Activated naive CD8-positive, alpha-beta T cell treated with anti-CD3 and anti-CD28 coated beads for 36 hours (primary cell): ENCODE measurements around the gene TMEM134. TPM values are rescaled to one million over a fixed set of nuclear protein-coding genes. Genes with fewer than 3 reads are reported as not detected.
"Not testable (repeated sequence)": the region's sequence is repeated elsewhere in the genome, so short reads cannot be mapped to it uniquely, and the experiment has no call there.

ENCODE experiments used
- DNase-seq: peaks from one replicate; pipeline ENCODE4 v3.0.0; 2021
- H3K27ac Mint-ChIP-seq: one replicate; pipeline ENCODE4 v1.8.0; 2022; ENCODE audit warnings: mild to moderate bottlenecking, moderate library complexity, mixed read lengths
- H3K27me3 Mint-ChIP-seq: one replicate; pipeline ENCODE4 v1.8.0; 2022; ENCODE audit warnings: mild to moderate bottlenecking, mixed read lengths
- H3K36me3 Mint-ChIP-seq: one replicate; pipeline ENCODE4 v1.8.0; 2021; ENCODE audit warnings: mild to moderate bottlenecking, mixed read lengths
- H3K4me1 Mint-ChIP-seq: one replicate; pipeline ENCODE4 v1.8.0; 2021; ENCODE audit warnings: mixed read lengths
- H3K4me3 Mint-ChIP-seq: one replicate; pipeline ENCODE4 v1.8.0; 2022; ENCODE audit warnings: mild to moderate bottlenecking, moderate library complexity, mixed read lengths
- H3K9me3 Mint-ChIP-seq: one replicate; pipeline ENCODE4 v1.8.0; 2022; ENCODE audit warnings: mixed read lengths
- total RNA-seq, 2 experiments: library from RNA; stranded (reverse); gene quantifications; one replicate each; pipeline ENCODE4 v1.2.3, GENCODE V29; 2021

TMEM134 gene
- total RNA-seq, 2 experiments from 2014 or later: 43.7 to 45.8 TPM

- H3K27ac Mint-ChIP-seq: no peak overlapping the region
- H3K4me1 Mint-ChIP-seq: peaks cover 7% of the 10 kb centered on the region
These were observed 24.7 kb upstream of the TMEM134 start for GRCh38 chr11:67493548-67494370.

DNA sequence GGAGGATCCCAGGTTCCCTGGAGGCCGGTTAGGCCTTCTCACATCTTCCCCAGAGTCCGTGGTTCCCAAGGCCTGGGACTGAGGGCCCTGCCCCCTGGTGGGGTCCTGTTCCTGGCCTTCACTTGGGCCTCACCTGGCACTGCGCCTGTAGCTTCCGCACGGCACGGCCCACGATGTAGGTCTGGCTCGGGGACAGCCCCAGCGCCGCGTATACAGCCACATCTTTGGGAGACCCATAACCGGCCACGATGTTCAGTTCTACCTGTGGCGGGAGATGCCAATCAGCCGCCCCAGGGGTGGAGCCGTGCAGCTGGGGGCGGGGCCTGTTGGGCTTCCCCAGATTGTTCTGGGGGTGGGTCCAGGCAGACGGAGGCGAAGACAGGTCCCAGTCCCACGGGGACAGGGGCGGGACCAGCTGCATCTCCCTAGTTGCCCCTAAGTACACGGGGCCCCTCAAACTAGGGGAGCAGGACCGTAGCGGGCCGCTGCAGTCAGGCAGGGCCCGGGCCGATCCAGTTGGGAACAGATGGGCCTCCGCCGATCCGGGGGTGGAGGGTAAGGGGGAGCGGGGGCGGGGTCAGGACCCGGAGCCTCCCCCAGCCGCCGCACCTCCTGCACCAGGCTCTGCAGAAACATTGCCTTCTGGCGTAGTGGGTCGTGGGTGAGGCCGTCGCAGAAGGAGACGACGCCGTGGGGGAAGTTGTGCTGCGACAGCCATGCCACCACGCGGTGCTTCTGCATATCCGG is 23.9 kb upstream of the TMEM134 start:
- peak; percentile 42 for DNase-seq
- H3K4me3 Mint-ChIP-seq: no peak overlapping the region
- no peaks in the 10 kb centered on the region for H3K27me3 Mint-ChIP-seq
- H3K4me1 Mint-ChIP-seq: peaks cover 15% of the 10 kb centered on the region
- no peaks in the 10 kb centered on the region for H3K9me3 Mint-ChIP-seq
- no peak overlapping the region for H3K27ac Mint-ChIP-seq
- H3K36me3 Mint-ChIP-seq: peaks cover 13% of the 10 kb centered on the region

More at GRCh38 chr11:67493548-67494370, 24.7 kb upstream of the TMEM134 start:
- H3K27me3 Mint-ChIP-seq: no peaks in the 10 kb centered on the region
- peaks cover 6% of the 10 kb centered on the region for H3K36me3 Mint-ChIP-seq
- H3K9me3 Mint-ChIP-seq: no peaks in the 10 kb centered on the region
- DNase-seq: no peak
- H3K4me3 Mint-ChIP-seq: no peak overlapping the region

- H3K27ac Mint-ChIP-seq: no peak overlapping the region
- no peaks in the 10 kb centered on the region for H3K27me3 Mint-ChIP-seq
- peaks cover 19% of the 10 kb centered on the region for H3K36me3 Mint-ChIP-seq
- H3K4me3 Mint-ChIP-seq: no peak overlapping the region
- DNase-seq: no peak
- peaks cover 2% of the 10 kb centered on the region for H3K9me3 Mint-ChIP-seq
- peaks cover 22% of the 10 kb centered on the region for H3K4me1 Mint-ChIP-seq
These were observed 23.1 kb upstream of the TMEM134 start for GRCh38 chr11:67492069-67492727.

GRCh38 chr11:67491276-67492068 is 22.4 kb upstream of the TMEM134 start:
- Mint-ChIP-seq H3K36me3 (peaks cover 26% of the 10 kb centered on the region), H3K27me3 (no peaks in the 10 kb centered on the region), H3K27ac (peak overlapping the region; percentile 10), H3K4me3 (no peak overlapping the region), H3K9me3 (peaks cover 2% of the 10 kb centered on the region), H3K4me1 (peaks cover 29% of the 10 kb centered on the region)
- DNase-seq: no peak

GRCh38 chr11:67490727-67491065 is 21.6 kb upstream of the TMEM134 start:
- H3K4me1 Mint-ChIP-seq: peaks cover 37% of the 10 kb centered on the region
- no peaks in the 10 kb centered on the region for H3K27me3 Mint-ChIP-seq
- H3K36me3 Mint-ChIP-seq: peaks cover 33% of the 10 kb centered on the region
- H3K9me3 Mint-ChIP-seq: peaks cover 4% of the 10 kb centered on the region
- no peak for DNase-seq
- H3K4me3 Mint-ChIP-seq: no peak overlapping the region
- H3K27ac Mint-ChIP-seq: peak overlapping the region; percentile 10

DNA sequence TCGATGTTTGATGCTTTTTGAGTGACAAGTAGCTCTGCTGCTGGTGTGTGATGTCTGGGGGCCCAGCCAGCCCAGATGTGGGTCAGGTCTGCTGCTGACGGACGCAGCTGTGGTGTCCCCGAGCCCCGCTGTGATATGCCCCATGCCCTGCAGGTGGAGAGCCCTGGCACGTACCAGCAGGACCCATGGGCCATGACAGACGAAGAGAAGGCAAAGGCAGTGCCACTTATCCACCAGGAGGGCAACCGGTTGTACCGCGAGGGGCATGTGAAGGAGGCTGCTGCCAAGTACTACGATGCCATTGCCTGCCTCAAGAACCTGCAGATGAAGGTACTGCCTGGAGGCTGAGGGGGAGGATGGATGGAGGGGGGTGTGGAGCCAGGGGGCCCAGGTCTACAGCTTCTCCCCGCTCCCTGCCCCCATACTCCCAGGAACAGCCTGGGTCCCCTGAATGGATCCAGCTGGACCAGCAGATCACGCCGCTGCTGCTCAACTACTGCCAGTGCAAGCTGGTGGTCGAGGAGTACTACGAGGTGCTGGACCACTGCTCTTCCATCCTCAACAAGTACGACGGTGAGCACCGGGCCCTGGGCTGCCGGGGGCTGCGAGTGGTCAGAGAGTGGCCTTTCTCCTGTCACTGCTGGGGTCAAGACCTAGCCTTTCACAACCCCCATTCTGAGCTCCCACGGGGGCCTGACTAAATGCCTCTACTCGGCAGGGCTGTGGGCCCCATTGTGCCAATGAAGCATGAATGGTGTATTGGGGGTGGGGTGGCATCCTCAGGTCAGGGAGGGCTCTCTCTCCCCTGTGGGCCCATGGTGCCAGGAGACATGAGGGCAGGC is 21.1 kb upstream of the TMEM134 start:
- Mint-ChIP-seq H3K4me3 (no peak overlapping the region), H3K9me3 (peaks cover 4% of the 10 kb centered on the region), H3K36me3 (peaks cover 34% of the 10 kb centered on the region), H3K27ac (peak overlapping the region; percentile 83), H3K4me1 (peaks cover 39% of the 10 kb centered on the region), H3K27me3 (no peaks in the 10 kb centered on the region)
- DNase-seq: no peak

GRCh38 chr11:67489203-67489884 is 20.3 kb upstream of the TMEM134 start:
- Mint-ChIP-seq H3K4me3 (peak overlapping the region; percentile 7), H3K27ac (peak overlapping the region; percentile 100), H3K9me3 (peaks cover 4% of the 10 kb centered on the region), H3K36me3 (peaks cover 41% of the 10 kb centered on the region), H3K27me3 (no peaks in the 10 kb centered on the region), H3K4me1 (peaks cover 47% of the 10 kb centered on the region)
- DNase-seq: no peak

DNA sequence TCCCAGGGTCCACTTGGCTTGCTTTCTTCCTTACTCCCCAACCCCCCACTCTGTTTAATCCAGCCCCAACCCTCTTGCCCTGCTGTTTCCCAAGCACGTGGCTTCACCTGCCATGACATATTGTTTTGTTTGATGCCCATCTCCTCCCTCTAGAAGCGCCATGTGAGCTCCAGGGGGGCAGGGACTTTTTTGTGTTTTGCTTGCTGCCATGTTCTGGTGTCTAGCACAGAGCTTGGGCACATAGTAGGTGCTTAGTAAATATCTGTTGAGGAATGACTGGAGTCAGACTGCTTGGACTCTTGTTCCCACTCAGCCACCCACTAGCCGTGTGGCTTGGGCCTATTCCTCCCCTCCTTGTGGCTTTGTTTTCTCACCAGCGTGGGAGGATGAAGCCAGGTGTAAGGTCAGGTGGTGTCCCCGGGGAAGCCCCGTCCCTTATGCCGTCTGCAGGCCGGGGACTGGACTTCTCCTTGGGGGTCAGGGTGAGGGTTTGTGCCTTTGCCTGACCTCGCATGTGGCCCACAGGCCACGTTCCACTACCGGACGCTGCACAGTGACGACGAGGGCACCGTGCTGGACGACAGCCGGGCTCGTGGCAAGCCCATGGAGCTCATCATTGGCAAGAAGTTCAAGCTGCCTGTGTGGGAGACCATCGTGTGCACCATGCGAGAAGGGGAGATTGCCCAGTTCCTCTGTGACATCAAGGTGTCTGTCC is 17.6 kb upstream of the TMEM134 start:
- peaks cover 49% of the 10 kb centered on the region for H3K36me3 Mint-ChIP-seq
- peak; percentile 61 for DNase-seq

GRCh38 chr11:67485873-67486361 is 16.9 kb upstream of the TMEM134 start:
- H3K36me3 Mint-ChIP-seq: peaks cover 49% of the 10 kb centered on the region
- H3K4me1 Mint-ChIP-seq: peaks cover 59% of the 10 kb centered on the region
- peak overlapping the region; percentile 94 for H3K4me3 Mint-ChIP-seq
- H3K9me3 Mint-ChIP-seq, H3K27me3 Mint-ChIP-seq: not testable (repeated sequence)
- peak; percentile 67 for DNase-seq
- H3K27ac Mint-ChIP-seq: peak overlapping the region; percentile 100

More for the DNA sequence above, 17.6 kb upstream of the TMEM134 start:
- peaks cover 4% of the 10 kb centered on the region for H3K9me3 Mint-ChIP-seq
- H3K27me3 Mint-ChIP-seq: no peaks in the 10 kb centered on the region
- peak overlapping the region; percentile 100 for H3K27ac Mint-ChIP-seq
- peaks cover 59% of the 10 kb centered on the region for H3K4me1 Mint-ChIP-seq
- peak overlapping the region; percentile 94 for H3K4me3 Mint-ChIP-seq

DNA sequence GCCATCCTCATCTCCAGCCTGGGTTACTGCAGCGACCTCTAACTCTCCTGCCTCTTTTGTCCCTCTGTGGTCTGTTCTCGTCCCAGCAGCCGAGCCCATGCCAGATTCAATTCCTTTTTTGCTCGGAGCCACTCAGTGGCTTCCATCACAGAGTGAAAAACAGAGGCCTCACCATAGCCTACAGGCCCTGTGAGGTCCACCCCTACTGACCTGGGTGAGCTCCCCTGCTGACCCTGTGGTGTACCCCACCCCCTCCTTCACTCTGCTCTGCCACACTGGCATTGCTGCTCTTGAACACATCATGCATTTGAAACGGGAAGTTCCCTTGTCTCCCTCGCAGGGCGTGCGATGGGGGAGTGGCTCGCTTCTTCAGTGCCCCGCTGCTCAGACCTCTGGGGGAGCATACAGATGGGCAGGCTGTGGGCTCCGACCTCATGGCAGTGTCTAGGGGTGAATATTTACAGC is 15.8 kb upstream of the TMEM134 start:
- DNase-seq: peak; percentile 80
- peaks cover 49% of the 10 kb centered on the region for H3K36me3 Mint-ChIP-seq
- H3K27me3 Mint-ChIP-seq: no peaks in the 10 kb centered on the region
- H3K4me1 Mint-ChIP-seq: peaks cover 59% of the 10 kb centered on the region
- H3K4me3 Mint-ChIP-seq: peak overlapping the region; percentile 94
- H3K9me3 Mint-ChIP-seq: peaks cover 4% of the 10 kb centered on the region
- H3K27ac Mint-ChIP-seq: peak overlapping the region; percentile 100

GRCh38 chr11:67483831-67484665 is 15.0 kb upstream of the TMEM134 start:
- Mint-ChIP-seq H3K9me3 (peaks cover 4% of the 10 kb centered on the region), H3K4me3 (peak overlapping the region; percentile 94), H3K27ac (peak overlapping the region; percentile 100), H3K27me3 (no peaks in the 10 kb centered on the region), H3K36me3 (peaks cover 45% of the 10 kb centered on the region), H3K4me1 (peaks cover 54% of the 10 kb centered on the region)
- peak; percentile 57 for DNase-seq
